OCI-LY7 (cell line): ENCODE results near the gene FKBP6.
"Not testable (repeated sequence)": the region's sequence is repeated elsewhere in the genome, so short reads cannot be mapped to it uniquely, and the experiment has no call there.

ENCODE experiments used
- EZH2phosphoT487 ChIP-seq: fragments of 200-600 bp; sonication (generic); IDR thresholded peaks from 2 replicates; pipeline ENCODE4 v1.6.1; 2018; ENCODE audit warnings: low read depth, borderline replicate concordance, mild to moderate bottlenecking, mixed run types, antibody characterized with exemption, low read length, moderate library complexity, mixed read lengths
- TF ChIP-seq, protein P1 (sequence below): fragments of 200-600 bp; sonication (generic); conservative IDR thresholded peaks from 2 replicates; pipeline ENCODE4 v1.5.1; 2014; ENCODE audit warnings: mild to moderate bottlenecking, antibody characterized with exemption, low read length, moderate library complexity, mixed read lengths

- TF ChIP-seq, protein P1, sequence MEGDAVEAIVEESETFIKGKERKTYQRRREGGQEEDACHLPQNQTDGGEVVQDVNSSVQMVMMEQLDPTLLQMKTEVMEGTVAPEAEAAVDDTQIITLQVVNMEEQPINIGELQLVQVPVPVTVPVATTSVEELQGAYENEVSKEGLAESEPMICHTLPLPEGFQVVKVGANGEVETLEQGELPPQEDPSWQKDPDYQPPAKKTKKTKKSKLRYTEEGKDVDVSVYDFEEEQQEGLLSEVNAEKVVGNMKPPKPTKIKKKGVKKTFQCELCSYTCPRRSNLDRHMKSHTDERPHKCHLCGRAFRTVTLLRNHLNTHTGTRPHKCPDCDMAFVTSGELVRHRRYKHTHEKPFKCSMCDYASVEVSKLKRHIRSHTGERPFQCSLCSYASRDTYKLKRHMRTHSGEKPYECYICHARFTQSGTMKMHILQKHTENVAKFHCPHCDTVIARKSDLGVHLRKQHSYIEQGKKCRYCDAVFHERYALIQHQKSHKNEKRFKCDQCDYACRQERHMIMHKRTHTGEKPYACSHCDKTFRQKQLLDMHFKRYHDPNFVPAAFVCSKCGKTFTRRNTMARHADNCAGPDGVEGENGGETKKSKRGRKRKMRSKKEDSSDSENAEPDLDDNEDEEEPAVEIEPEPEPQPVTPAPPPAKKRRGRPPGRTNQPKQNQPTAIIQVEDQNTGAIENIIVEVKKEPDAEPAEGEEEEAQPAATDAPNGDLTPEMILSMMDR = not testable (repeated sequence)
- TF ChIP-seq EZH2phosphoT487 = not testable (repeated sequence)
Observed at GRCh38 chr7:73318656-73319204, 9.2 kb upstream of the FKBP6 start.
